ENCODE data around the gene MRPS5.
A peak's percentile ranks its signal among the peaks of the same experiment; 100 is the strongest.
"Not testable (repeated sequence)": the region's sequence is repeated elsewhere in the genome, so short reads cannot be mapped to it uniquely, and the experiment has no call there.

MRPS5 gene

DNA sequence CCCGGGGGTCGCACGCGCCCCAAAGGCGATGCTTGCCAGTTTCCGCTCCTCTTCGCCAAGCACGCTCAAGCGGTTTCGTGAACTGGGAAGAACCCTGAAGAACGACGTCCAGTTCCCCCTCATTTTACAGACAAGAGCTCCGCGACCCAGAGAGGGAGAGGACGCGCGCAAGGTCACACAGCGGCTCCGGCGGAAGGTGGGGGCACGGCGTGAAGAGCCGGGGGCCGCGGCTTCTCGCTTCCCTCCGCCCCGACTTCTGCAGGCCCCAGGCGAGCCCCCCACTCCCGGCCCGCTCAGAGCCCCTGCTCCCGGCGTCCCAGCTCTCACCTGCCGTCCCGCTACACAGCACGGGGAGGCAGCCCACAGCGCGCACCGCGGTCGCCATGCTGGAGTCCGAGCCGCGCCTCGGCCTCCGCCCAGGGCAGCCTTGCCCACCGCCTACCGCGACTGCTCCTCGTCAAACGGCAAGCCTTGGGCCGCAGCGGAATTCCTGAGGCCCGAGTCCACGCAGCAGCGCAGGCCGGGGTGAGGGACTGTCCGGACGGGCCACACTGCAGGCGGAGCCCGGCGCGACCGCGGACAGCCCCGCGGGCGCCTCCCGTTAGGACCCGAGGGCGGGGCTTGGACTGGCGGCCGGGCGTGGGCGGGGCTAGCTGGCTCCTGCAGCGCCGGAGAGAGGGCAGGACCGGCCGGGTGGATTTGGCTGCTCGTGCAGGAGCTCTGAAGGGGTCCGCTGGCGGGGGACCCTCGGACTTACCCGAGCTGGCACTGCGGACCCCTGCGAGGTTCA, at the start of gene MRPS5:
Gene MRPS5 (minus strand): TSS at position 402 of the 790 bp plus-strand sequence. CDS start 17 bp downstream, at position 385.
- peak; percentile 89 for DNase-seq (ENCODE audit: low read depth)

DNA sequence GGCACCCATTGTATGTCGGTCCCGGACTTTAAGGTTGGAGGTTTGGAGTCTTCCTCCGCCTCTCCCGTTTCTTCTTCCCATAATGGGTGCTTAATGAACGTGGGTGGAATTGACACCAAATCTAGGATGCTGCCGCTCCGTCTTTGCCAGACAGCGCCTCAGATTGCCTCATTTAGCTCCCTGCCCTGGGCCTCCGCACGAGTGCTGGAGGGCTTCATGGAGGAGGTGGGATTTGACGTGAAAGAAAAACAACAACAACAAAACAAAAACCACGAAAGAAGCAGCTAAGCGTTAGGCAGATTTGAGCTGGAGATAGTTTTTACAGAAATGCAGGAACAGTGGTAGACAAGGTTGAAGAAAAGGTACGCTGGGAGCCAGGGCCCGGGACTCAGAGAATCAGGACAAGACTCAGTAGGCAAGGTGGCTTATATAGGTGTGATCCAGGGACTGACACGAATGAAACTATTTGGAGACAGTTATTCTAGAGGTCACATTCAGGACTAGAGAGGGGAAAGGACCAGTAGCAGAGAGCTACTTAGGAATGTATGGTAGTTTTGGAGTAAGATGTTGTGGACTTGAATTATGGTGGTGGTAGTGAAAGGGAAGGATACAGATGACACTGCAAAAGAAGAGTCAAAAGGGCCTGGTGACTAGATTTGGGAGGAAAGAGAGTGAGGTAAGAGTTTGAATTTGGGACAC, 44.6 kb upstream of the MRPS5 start:
- no peak for DNase-seq (ENCODE audit: low read depth)

DNA sequence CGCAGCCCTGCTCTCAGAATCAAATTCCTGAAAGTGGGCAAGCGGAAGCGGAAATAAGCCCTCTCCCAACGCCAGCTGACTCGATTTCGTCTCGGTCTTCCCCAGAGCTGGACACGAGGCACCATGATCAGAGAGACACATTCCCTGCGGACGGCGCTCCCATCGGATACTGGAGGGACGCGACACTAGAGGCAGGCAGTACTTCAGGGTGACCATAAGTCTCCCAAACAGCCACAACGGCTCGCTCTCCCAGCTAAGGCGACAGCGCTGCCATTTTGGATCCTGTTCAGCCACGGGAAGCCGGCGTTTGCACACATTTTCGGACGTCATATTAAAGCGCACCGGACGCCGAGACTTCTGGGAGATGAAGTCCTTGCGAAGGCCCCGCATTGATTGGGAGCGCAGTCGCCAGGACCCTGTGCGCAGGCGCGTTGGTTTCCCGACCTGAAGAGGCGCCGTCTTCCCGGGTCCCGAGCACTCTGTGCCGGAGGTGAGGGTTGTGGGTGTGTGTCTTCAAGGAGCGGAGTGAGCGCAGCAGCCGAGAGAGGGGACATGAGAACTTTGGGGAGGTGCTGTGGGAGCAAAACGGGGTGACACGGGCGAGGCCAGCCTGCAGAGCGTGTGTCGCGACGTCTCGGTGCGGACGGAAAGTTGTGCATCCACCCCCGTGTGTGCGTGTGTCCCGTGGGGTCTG, 43.9 kb upstream of the MRPS5 start, which contains the start of gene ZNF2:
Gene ZNF2 (plus strand): TSS at position 439 of the 694 bp plus-strand sequence. CDS start 10,418 bp downstream, outside the sequence.
- peak; percentile 93 for DNase-seq (ENCODE audit: low read depth)

DNA sequence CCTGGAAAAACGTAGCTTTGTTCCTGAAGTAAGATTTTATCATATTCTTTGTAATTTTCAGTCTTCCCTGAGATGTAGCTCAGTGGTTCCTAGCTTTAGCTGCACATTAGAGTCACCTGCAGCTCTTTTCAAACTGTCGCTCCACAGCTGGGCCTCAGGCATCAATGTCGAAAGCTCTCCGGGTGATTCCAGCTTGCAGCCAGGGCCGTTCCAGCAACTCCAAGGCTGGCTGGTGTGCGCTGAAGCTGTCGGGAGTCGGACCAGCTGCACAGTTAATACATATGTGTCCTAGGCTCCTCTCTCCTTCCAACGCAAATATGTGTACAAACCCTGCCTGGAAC, 43.4 kb upstream of the MRPS5 start:
- no peak for DNase-seq (ENCODE audit: low read depth)

DNA sequence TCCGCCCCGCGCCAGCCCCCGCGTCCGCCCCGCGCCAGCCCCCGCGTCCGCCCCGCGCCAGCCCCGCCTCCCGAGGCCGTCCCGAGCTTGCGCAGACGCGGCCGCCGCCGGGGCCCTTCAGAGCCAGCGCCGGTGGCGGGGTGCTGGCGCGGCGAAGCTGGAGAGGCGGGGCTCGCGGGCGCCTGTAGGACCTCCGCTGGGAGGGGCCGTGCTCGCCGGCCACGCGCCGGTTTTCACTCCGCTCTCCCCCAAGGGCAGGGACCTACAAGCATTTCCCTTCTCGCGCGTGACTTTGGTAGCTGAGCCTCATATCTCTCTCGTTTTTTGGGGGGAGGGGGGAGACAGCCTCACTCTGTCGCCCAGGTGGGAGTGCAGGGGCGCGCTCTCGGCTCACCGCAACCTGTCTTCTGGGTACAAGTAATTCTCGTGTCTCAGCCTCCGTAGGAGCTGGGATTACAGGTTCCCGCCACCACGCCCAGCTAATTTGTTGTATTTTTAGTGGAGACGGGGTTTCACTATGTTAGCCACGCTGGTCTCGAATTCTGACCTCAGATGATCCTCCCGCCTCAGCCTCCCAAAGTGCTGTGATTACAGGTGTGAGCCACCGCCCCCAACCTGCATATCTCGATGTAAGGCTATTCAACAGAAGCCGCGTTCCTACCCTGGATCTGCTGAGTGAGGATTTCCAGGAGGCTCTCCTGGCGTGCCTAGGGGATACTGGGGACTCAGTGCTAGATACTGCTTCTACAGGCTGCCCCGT, 38.3 kb upstream of the MRPS5 start, which contains the start of gene ZNF514:
Gene ZNF514 (minus strand): TSS at position 159 of the 760 bp plus-strand sequence. CDS start 6,595 bp downstream, outside the sequence.
- peak; percentile 75 for DNase-seq (ENCODE audit: low read depth)

DNA sequence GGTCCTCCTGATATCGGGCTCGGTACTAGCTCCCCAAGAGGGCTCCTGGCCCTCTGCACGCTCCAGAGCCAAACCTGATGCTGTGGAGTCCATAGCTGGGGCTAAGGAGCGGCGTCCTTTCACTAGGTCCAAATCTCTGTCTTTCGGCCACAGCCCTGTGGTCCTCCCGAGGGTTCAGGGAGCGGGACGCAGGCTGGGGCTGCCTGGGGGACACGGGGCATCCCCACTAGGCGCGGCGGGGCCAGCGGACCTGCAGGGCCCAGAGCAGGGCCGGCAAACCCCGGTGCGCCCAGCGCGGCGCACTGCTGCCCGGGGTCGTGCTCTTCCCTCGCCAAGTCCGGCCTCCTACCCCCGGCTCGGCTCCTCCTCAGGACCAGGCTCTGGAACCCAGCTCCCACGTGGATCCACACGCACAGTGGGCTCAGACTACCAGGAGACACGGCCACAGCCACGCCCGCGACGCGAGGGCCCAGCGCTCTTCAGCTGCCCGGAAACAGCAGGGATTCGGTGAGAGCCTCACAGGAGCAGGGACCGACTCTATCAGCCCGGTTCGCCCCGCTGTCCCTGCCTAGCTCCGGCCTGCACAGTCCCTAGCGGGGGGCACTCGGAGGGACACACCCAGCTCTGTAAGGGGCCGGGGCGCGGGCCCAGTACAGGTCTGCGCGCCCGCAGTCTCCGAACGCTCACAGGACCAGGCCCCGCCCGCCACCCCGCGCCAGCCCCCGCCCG, 37.4 kb upstream of the MRPS5 start:
- DNase-seq (ENCODE audit: low read depth), result peak; percentile 32

DNA sequence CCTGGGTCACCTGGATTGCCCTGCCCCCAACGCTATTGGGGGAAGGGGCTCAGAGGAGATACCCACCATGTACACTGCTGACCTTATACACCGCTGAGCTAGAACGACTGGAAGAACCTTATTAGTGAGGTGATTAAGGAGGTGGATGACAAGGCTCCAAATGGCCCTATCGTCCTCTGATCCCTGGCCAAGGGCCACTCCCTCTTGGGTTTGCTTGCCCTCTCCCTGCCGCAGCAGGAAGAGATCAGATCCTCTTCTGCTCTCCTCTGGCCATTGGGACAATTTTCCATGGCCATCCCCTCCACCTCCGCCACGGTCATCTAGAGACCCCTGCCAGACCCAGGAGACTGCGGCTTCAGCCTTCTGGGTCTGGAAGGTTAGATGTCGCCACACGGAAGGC, 36.8 kb upstream of the MRPS5 start:
- DNase-seq (ENCODE audit: low read depth), result no peak

DNA sequence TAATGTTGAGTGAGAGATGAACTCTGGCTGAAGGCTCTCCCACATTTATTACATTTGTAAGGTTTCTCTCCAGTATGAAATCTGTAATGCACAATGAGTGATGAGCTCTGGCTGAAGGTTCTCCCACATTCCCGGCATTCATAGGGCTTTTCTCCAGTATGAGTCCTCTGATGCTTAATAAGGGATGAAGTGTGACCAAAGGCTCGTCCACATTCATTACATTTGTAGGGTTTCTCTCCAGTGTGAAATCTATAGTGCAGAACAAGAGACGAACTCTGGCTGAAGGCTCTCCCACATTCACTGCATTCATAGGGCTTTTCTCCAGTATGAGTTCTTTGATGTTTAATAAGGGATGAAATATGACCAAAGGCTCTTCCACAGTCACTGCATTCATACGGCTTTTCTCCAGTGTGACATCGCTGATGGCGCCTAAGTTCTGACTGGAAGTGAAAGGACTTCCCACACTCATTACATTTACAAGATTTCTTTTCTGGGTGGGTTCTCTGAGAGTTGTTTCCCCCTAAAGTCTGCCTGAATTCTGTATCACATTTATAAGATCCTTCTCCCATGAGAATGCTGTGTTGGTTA, 27.9 kb upstream of the MRPS5 start:
- no peak for DNase-seq (ENCODE audit: low read depth)

DNA sequence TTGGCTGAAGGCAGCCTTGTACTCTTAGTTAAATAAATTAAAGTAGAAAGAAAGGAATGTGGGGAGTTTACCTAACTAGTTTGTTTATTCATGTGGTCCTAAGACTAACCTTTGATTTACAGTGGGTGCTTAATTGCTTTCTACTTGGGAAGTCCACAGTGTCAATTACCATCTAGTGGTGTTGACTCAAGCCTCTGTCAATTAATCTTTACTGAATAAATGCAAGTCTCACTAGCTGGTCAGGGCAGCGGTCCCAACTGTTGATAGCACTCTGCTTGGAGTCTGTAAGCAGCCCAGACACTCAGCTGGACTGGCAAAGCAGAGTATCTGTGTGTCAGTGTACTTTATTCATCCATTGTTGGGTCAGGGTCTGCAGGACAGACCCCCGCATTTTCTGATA, 22.2 kb upstream of the MRPS5 start:
- no peak for DNase-seq (ENCODE audit: low read depth)

DNA sequence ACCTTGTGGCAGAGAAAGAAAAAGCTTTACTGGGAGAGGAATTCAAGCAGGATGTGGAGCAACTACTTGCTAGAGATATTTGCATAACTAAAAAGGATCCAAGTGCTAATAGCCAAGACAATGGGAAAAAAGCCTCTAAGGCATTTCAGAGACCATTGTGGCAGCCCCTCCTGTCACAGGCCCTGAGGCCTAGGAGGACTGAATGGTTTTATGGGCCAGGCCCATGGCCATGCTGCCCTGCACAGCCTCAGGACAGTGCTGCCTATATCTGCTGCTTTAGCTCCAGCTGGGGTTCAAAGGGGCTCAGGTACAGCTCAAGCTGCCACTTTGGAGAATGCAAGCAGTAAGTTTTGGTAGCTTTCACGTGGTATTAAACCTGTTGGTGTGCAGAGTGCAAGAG, 17.1 kb upstream of the MRPS5 start:
- no peak for DNase-seq (ENCODE audit: low read depth)

DNA sequence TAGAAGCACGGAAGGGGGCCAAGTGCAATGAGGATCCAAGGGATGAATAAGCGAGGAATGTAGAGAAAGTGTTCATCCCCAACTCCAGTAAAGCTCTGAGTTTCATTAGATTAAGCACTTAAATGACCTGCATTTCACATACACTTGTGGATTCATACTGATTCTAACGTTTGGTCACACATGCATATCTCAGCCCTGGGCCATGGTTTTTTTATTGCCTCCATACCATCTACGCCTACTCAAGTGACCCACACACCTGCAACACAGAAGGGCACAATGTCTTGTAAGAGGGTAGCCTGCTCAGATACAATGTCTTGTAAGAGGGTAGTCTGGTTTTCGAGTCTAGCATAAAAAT, 566 bp upstream of the MRPS5 start:
- no peak for DNase-seq (ENCODE audit: low read depth)

DNA sequence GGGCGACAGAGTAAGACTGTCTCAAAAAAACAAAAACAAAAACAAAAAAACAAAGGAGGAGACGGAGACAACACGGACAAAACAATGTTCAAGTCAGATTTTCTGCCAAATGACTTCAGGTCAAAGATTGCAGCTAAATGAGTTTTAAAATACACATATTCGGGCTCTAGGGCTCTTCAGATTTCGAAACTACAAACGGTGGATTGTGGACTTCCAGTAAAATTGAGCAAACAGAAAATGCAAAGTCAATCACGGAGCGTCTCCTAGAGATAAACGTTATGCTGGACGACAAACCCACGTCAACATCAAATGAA, 558 bp downstream of the MRPS5 start:
- DNase-seq (ENCODE audit: low read depth), result no peak

DNA sequence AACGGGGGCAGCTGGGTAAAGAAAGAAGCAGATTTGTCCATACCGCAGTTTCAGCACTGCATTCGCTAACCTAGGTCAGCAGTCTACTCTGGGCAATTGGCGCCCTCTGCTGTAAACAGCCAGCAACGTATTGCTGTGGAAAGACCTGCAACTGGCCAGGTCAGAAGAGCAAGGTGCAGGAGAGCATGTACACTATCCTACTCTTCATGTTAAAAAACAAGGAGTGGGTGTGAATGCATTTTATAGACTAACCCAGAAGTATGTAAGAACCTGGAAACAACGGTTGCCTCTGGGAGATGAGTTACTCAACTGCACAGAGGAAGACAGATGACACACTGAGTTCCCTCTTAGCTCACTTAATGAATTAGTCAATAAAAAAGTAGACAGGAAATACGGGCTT, 6.2 kb downstream of the MRPS5 start:
- DNase-seq (ENCODE audit: low read depth), result peak; percentile 54

DNA sequence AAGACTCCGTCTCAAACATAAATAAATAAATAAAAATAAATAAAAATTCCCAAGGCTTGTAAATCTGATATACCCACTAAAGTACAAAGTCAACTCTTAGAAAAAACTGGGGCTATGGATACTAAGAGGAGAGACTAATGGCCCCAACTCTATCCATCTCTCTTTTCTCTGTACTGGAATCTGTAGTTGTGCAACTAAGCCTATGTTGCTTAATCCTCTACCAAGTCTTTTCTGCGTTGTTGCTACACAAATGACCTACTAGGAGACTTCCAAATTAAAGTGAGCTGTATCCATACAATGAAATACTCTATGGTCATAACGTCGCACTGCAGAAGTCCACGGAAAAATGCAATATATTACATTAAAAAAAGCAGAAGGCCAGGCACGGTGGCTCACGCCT, 8.1 kb downstream of the MRPS5 start:
- no peak for DNase-seq (ENCODE audit: low read depth)

DNA sequence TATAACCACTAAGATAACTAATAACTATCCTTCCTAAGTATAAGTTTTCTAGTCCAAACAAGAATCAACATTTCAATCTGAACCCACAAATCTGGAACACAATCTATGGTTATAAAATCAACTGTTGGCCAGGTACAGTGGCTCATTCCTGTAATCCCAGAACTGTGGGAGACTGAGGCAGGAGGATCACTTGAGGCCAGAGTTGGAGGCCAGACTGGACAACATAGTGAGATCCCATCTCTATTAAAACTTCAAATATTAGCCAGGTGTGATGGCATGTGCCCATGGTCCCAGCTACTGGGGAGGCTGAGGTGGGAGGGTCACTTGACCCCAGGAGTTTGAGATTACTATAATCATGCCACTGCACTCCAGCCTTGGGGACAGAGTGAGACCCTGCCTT, 11.2 kb downstream of the MRPS5 start:
- no peak for DNase-seq (ENCODE audit: low read depth)

DNA sequence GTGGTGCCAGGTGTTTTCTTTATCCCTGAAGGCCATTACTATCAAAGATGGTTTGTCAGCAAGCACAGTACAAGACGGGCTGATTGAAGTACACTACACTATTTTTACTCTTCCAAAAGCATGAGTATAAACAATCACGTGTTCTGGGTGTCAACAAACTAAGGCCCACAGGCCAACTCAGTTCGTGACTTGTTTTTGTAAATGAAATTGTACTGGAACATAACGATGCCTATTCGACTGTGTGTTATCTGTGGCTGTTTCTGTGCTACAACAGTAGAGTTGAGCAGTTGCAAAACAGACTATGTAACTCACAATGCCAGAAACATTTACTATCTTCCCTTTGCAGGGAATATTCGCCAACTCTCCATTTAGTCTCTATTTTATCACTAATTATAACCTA, 12.3 kb downstream of the MRPS5 start:
- no peak for DNase-seq (ENCODE audit: low read depth)

DNA sequence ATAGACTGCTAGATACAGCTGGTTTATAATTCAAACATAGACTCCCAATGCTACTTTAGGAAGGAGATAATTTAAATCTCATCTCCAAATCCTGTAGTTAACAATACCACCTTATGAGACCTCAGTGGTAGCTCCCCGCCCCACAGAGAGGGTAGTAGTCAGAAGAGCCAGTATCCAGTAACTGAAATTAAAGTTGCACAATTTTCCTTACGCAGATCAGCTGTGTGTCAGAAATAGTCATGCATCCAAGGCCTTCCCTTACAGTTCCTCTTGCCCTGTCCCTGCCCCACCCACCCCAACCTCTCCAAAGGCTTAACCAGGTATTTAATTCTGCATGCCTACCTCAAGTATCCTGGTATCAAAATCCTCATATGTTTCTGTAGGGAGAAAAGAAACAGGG, 15.5 kb downstream of the MRPS5 start:
- DNase-seq (ENCODE audit: low read depth), result no peak

DNA sequence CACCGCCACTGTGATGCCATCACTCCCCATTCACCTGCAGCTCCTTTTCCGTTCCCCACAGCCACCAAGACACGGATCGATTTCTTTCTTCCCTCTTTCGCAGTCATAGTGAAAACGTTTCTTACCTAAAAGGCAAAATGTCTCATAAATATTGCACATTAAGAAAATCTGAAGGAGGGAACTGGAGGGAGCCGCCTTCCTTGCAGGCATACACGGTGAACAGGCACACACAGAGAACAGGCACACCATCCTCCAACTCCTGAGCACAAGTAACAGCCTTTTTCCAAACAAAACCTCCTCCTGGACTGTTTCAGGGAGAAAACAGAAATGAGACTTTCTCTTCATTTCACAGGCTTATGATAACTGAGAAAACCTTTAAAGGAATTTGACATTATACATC, 17.0 kb downstream of the MRPS5 start:
- DNase-seq (ENCODE audit: low read depth), result no peak

DNA sequence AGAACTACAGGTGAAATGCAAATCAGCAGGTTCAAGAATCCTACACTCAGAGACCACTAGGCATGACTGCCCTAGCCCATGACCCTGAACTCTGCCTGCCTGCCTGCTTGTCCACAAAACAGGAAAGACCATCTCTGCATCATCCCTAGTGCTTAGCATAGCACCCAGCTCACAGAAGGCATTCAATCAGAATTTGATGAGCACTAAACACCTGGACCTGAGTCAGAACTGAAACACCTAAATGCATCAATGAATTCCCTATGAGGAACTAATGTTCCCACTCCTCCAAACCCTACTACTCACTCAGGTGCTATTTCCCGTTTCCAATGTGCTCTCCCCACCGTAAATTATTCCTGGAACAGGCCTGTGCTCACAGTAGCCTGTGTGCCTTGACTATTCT, 21.7 kb downstream of the MRPS5 start:
- no peak for DNase-seq (ENCODE audit: low read depth)

DNA sequence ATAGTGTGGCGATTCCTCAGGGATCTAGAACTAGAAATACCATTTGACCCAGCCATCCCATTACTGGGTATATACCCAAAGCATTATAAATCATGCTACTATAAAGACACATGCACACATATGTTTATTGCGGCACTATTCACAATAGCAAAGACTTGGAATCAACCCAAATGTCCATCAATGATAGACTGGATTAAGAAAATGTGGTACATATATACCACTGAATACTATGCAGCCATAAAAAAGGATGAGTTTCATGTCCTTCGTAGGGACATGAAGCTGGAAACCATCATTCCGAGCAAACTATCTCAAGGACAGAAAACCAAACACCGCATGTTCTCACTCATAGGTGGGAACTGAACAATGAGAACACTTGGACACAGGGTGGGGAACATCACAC, 23.3 kb downstream of the MRPS5 start:
- DNase-seq (ENCODE audit: low read depth), result not testable (repeated sequence)

DNA sequence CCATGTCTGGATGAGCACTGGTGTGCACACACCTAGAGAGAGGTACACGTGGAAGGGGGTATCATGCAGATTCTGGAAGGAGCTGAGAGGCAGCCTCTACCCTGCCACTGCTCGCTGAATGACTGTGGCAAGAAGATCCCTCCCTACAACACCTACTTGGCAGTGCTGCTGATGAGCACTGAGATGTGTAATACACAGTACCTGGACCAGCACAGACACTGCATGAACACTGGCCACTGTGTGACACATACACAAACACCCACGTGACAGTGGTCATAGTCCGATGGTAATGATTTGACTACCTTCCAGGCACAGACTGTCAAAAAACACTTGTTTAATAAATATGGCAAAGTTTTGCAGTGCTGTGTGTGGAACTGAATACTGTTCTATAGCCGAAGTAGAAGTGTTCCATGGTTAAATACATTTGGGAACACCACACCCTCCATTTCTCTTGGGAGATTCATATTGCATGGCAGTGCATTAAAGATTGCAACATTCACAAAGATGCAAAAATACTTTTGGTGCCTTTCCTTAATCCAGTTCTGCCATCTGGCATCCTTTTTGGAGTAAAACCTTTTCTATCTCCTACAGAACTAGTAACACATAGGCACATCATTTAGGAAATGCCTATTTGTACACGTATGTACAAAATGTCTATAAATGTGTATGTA, 29.6 kb downstream of the MRPS5 start:
- no peak for DNase-seq (ENCODE audit: low read depth)

Data from activated T-cell treated with anti-CD3 and anti-CD28 coated beads for 48 hours (primary cell).